ENCODE results near the gene PPP2R5B.
A peak's percentile ranks its signal among the peaks of the same experiment; 100 is the strongest.

The PPP2R5B gene

DNA sequence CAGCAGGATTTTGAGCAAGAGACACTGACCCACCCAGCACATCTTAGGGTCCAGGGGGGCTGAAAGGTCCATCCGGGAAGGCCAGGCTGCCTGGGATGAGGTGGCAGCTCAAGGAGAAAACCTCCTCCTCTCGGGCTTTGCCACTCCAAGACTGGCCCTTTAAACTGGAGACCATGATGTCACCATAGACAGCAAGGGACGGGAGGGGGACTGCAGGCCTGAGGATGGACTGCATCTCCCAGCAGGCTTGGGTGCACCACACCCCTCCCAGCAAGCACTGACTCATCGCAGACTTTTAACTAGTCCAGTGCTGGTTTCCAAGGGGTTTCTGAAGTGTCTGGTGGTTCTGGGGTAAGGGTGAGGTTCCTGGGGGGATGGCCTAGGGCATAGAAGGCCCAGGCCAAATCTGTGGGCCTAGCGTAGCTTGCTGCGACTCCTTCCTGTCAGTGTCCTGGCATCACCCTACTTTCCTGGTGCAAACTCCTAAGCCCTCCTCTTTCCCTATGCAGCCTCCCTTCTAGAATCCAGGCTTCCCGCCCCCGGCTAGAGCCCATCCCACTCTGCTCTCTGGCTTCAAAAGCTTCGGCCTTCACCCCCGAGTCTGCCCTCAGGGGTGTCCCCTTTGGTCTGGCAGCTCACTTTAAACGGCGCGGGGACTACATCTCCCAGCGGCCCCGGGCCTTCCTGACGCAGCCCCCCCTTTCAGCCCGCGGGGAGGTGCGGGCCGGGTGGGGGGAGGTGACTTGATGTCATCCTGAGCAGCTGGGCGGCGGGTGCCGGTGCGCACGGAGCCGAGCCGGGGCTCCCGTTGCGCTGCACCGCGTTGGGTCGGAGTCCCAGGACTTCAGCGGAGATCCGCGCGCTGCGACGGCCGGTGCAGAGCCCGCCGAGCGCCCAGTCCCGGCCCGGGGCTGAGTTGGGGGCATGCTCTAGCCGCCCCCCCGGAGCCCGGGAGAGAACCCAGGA lies at the start of gene PPP2R5B:
TSS of gene PPP2R5B (plus strand) at position 746 of the 966 bp plus-strand sequence. CDS start 1,046 bp downstream, outside the sequence.
- peak; percentile 97 for DNase-seq (ENCODE audit: low spot score)

DNA sequence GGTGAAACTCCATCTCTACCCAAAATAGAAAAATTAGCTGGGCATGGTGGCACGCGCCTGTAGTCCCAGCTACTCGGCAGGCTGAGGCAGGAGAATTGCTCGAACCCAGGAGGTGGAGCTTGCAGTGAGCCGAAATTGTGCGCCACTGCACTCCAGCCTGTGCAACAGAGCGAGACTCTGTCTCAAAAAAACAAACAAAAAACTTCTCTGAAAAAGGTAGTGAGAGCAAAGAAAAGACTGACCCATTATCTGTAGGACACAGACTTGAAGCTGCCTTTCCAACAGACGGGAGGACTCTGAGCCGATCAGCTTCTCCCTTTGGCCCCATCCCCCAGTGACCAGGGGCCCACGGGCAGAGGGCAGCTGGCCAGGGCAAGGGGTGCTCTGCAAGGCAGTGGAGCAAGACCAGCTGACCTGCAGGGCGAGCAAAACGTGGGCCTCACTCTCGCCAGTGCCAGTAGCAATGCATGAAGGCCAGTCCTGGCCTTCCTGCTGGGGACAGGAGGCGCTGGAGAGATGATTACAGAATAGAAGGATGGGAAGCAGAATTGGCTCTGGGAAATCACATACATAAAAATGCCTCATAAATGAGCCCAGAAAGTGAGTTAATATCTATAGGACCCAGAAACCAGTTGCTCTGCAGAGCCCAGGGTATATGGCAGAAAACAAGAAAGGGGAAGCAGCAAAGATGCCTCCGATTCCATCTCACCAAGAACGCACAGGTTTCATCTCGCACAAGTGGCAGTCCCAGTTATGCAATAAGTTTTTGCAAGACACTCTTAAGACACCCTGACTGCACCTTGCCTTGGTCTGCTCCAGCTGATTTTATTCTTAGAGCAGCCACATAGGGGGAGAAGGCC lies 48.9 kb upstream of the PPP2R5B start:
- DNase-seq (ENCODE audit: low spot score) = no peak

DNA sequence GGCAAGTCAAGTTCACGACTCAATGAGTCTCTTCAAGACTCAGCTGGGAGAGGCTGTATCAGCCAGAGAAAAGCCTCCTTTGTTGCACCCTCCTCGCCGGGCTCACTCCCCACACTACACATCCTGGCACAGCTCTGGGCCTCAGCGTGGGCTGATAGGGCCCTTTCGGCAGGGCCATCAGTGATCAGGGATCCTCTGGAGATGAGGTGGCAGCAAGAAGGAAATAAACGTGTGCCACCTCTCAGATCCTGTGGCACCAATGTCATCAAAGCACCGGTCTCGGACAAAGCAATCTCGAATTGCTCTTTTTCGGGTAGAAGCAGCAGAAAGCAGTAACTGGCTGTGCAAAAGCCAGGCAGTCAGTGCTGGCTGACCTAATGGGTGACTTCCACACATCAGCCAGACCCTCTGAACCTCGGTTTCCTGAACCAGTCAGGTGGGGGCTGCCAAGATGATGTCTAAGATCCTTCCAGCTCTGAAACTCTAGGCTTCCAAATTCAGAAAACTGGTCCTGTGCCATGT lies 48.2 kb upstream of the PPP2R5B start:
- no peak for DNase-seq (ENCODE audit: low spot score)

DNA sequence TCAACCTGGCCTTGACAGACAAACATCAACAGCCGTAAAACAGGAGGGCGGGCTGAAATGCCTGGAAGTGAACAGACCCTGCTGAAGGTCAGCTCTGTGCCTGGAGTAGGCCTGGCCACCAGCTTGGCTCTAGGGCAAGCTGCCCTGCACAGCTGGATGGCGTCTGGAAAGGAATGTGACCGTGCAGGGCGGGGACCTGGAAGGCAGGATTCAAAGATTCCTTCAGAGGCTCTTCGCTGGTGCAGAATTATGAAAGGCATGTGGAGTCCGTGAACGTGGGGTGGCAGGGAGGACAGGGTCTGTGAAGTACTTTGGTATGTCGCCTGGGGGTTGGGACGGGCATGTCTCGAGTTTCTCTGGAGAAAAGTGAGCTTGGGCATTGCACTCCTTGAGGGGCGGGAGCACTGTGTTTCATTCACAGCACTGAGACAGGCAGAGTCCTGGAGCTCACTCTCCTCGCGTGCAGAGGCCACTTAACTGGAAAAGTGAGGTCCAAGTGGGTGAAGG lies 47.6 kb upstream of the PPP2R5B start:
- DNase-seq (ENCODE audit: low spot score) = peak; percentile 74

DNA sequence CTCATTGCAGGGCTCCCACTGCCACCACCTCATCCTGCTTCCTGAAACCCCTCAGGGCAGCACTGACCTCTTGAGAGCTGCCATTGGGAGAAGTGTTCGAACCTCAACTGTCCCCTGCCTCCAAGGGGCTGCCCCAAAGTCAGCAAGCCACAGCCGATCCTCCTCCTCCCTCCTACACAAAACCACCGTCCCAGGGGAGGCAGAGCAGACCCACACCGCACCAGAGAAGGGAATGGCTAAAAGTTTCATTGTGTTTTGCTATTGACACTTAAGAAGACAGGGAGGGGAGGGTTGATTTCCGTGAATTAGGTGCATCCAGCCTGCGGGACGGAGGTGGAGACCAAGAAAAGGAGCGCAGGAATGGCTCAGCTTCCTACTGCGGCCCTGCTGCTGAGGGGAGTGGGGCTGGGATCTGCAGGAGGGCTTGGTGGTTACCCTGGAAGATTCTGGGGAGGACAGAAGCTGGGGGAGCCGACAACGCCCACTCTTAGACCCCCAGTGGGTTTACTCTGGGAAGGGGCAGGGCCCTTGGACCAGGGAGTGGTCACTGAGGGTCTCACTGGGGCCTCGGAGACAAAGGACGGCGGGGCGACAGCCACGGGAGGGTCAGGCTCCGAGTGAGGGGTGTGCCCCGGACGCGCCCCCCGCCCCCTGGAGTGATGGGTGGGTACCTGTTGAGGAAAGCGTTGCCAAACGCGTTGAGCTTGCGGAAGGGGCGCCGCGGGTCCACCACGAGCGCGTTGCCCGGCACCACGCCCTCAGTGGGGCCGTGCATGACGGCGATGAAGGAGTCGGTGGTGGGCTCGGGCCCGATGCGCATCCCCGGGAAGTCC lies 46.9 kb upstream of the PPP2R5B start:
- DNase-seq (ENCODE audit: low spot score) = peak; percentile 43

DNA sequence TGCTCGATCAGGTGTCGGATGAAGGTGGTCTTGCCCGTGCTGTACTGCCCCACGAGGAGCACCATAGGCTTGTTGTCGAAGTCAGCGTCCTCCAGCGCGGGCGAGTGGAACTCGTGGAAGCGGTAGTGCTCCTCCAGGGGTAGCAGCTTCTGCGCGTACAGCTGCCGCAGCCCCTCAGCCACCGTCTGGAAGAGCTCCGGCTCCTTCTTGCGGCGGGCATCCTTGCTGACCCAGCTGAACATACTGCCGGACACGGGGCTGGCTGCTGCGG lies 46.3 kb upstream of the PPP2R5B start:
- DNase-seq (ENCODE audit: low spot score) = no peak

DNA sequence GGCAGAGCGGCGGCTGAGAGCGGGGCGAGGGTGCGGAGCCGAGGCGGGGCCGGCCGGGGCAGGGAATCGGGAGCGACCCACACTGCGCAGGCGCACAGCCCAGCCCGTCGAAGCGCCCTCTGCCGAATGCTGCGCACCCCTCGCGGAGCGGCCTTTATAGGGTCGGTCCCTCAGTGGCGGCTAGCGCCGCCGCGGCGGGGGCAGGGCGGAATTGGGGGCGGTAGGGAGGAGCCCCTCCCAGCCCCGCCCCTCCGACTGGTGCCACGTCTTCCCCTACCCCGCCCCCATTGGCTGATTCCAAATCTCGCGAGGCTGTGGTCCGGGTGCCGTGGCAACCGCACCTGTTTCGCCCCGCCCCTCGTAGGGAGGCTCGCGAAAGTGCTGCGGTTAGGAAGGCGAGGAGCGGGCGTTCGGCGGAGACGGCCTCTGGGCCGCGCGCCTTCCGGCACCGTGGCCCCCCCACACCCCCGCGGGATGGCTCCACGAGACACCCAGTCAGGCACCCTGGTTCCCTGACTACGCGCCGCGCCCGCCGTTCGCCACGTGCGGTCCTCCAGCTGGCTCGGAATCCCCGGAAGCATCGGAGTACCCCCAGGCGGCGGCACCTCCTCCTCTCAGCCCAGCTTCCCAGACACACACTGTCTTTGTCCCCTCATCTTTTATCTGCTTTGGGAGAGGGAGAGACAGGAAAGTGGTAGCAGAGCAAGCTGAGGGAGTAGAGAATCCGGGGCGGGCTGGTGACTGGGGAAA lies 45.8 kb upstream of the PPP2R5B start, which contains the start of gene EHD1:
TSS of gene EHD1 (minus strand) at position 128 of the 750 bp plus-strand sequence. CDS start 157 bp downstream, outside the sequence.
- peak; percentile 98 for DNase-seq (ENCODE audit: low spot score)

DNA sequence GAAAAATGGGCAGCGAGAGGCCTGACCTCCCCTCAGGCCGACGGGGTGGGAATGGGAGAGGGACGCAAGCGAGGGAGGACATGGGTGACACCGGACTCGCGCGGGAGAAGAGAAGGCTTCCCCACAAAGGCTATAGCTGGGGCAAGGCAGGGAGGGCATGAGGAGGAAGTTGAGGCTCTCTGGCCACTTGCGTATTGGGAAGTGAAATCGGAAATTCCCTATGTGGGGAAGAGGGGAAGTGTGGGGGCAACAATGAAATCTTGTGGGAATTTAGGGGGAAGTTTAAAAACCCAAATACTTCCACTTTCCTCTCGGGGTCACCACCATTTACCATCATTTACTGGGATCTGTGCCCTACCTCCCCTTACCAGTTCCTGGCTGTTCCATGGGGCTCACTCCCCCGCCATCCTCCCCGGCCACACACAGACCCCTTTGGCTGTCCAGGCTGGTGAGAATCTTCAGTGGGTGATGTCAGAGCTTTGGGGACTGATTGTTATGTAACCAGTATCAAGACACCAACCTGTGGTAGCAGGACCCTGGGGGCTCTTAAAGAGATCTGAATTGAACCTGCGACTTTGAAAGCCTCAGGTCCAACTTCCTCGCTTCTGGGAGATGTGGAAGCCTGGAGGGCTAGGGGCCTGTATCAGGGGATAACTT lies 45.1 kb upstream of the PPP2R5B start:
- DNase-seq (ENCODE audit: low spot score) = no peak

DNA sequence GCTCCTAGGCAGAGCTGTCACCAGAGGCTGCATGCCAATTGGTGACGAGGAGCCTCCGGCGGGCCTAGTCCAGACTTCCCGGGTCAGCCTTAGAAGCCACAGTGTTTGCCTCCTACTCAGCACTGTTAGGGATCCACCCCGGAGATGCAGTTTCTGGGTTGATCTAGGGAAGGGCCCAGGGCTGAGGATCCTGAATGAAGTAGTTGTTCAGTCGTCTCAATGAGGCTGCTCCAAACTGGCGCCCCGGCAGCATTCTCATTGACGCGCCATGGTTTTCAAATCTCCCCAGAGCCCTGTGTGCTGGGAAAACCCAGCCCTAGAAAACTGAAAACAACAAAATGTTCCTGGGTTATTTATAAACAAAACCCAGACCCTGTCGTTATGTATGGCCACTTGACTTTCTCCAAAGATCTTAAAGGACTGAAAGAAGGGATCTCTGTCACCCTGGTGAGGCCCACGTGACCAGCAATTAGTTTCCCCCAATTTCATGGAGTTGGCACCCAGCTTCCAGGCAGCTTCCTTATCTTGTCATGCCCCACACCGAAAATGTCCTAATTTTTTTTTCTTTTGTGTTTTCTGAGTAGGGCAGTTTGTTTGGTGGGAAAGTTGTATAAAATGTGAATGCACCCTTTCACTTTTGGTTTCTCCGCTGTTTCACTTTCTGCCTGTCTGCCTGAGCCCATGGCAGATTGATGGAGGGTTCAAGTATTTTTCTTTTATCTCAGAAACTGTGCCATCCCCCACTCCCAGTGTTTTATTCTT lies 44.1 kb upstream of the PPP2R5B start:
- no peak for DNase-seq (ENCODE audit: low spot score)

DNA sequence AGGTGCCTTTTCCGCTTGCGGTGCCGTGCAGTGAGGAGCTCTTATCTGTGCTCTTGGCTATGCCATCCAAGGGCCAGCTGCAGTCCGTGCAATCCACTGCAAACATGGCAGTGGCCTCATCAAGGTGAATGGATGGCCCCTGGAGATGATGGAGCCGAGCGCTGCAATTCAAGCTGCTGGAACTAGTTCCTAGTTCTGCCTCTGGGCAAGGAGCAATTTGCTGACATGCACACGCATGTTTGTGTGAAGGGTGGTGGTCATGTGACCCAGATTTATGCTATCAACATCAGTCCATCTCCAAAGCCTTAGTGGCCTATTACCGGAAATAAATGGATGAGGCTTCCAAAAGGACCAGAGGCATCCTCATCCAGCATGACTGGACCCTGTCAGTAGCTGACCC lies 43.0 kb upstream of the PPP2R5B start:
- DNase-seq (ENCODE audit: low spot score) = no peak

DNA sequence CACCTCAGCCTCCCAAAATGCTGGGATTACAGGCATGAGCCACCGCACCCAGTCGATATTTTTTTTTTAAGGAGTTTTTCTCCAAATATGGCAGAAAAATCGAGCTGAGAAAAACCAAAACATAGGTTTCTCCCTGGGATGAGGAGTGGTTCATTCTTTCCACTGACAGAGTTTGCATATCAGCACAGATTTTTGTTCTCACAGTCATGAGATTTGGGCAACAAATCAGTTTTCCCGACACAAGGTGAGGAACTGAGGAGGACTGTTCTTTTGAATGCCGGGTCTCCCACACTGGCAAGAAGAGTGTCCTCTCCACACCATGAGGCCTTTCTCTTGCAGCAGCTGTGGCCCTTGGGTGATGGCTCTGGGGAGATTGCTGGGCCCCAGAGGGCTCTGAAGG lies 42.2 kb upstream of the PPP2R5B start:
- DNase-seq (ENCODE audit: low spot score) = no peak

DNA sequence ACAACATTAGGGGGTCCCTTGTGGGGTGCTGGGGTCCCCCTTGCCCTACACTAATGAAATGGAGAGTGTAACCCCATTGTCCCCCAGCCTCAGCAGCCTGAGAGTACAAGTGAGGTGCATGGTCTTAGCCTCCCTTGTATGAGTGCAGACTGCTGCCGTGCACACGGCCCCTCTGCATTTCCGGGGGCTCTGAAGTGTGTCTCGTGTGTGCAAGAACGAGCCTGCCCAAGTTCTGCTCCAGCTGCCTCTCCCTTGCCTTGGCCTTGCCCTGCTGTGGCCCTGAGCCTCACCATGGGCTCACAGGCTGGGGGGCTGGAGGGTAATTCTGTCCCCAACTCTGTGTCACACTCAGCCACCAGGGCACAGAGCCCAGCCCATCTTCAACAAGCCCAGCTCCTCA lies 40.9 kb upstream of the PPP2R5B start:
- no peak for DNase-seq (ENCODE audit: low spot score)

DNA sequence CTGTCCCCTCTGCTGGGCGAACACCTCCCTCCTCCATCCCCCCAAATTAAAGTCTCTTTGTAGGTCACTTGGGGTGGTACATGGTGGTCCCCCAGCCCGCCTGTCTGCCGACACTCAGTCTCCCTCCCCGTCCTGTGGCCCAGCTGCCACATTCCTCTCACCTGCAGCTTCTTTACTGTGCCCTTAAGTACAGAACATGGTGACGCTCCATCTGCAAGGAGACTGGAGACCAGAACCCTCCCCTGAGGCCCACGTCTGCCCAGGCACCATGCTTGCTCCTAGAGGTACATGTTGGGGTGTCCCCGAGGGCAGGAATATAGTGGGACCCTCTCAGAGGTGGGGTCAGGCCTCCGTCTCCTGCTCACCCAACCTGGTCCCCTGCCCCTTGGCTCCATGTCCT lies 40.5 kb upstream of the PPP2R5B start:
- no peak for DNase-seq (ENCODE audit: low spot score)

DNA sequence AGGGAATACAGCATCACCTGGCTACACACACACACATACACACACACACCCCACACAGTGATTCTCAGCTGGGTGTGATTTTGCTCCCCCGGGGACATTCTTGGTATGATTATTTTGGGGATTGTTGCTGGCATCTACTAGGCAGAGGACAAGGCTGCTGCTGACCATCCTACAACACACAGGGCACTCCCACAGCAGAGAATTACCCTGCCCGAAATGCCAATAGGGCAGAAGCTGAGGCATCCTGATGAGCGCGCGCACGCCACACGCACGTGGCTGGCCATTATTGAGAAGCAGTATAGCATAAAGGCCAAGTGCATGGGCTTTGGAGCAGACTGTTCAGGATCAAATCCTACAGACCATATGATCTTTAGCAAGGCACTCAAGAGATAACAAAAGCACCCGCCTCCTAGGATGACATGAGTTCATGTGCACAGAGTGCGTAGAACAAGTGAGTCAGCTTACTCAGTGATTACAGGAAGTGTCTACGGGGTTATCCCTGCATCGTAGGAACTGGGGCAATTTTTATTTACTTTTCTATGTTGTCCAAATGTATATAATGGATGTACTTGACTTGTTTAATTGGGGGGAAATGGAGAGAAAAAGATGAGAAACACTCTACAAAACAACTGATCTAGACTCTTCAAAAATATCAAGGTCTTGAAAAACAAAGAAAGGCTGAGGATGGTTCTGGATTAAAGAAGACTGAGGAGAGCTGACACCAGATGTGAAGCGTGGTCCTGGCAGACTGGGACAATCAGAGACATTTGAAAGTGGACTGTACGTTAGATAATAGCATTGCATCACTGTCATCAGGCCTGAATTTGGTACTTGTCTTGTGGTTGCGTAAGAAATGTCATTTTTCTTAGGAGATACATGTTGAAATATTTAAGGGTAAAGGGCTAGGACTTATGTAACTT lies 38.9 kb upstream of the PPP2R5B start:
- DNase-seq (ENCODE audit: low spot score) = no peak

DNA sequence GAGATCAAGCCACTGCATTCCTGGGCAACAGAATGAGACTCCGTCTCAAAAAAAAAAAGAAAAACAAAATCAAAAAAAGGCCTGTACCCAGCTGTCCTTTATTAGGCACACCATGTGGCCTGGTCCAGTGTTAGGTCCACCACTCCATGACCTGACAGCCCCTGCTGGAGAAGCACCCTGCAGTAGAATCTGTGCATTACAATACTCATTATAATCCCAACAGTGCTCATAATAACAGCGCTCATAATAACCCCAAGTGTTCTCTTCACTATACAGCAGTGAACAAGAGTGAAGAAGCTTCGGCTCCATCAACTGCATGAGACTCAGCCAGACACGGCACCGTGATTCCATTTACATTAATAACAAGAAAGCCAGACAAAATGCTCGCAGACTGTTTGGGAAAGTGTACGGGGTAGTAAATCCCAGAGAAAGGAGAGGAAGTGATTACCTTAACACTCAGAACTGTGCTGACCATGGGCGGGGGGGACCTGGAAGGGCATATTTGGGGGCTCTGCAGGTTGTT lies 37.2 kb upstream of the PPP2R5B start:
- no peak for DNase-seq (ENCODE audit: low spot score)

DNA sequence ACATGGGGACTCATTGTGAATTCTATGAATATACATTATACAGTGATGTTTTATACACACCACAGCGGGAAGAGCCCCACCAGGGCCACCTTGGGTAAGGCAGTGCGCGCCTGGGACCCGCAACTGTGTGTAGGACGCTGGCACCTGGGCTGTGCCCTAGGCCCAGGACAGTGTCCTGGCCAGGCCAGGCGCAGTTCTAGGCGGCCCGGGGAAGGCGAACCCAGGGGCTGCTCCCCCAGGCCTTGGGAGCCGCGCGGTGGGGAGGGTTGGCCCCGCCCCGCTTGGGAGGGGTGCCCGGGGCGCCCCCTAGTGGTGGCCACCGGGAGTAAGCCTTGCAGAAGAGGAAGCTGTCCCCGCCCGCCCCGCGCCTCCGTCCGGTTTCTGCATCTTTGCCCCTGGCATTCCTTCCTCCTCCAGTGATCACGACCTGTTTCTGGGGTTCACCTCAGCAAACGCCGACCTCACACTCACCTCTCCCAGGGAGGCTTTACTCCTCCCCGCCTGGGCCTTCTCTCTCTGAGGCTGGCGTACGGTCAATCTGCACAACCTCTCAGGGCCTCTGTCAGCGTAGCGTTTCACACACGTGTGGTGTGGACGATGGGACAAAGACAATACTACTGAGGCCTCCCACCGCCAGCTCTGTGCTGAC lies 36.6 kb upstream of the PPP2R5B start:
- peak; percentile 93 for DNase-seq (ENCODE audit: low spot score)

DNA sequence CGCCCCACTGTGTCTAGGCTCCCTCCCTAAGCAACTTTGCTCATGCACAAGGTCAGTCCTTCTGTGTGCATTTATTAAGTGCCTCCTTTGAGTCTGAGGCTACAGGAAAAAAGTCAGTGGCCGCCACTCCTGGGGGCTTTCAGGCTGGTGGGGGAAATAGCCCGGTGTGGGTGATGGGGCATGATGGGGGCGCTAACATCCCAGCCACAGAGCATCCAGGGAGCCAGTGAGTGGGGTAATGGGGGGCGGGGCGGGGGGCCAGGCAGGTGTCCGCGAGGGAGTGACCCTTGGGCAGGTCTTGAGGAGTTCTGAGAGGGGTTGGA lies 36.1 kb upstream of the PPP2R5B start:
- DNase-seq (ENCODE audit: low spot score) = no peak

Measured in GM03348 (cell line).